NCI-H1048 (cell line): ENCODE measurements around the gene NAXE.
"Not testable (repeated sequence)": the region's sequence is repeated elsewhere in the genome, so short reads cannot be mapped to it uniquely, and the experiment has no call there.

Experiments
- DNase-seq: peaks from one replicate; lab custom pipeline; 2025; lab: John Stamatoyannopoulos, UW

Gene NAXE

GRCh38 chr1:156593661-156593989 is 2.0 kb downstream of the NAXE start:
- DNase-seq = no peak

GRCh38 chr1:156594190-156594589 is 2.6 kb downstream of the NAXE start:
- DNase-seq = no peak

GRCh38 chr1:156595016-156595415 is 3.4 kb downstream of the NAXE start:
- DNase-seq = no peak

- DNase-seq = no peak
Observed at GRCh38 chr1:156596426-156596825, 4.8 kb downstream of the NAXE start.

- DNase-seq = no peak
Observed at GRCh38 chr1:156598125-156598524, 6.5 kb downstream of the NAXE start.

- no peak for DNase-seq
Observed at GRCh38 chr1:156598731-156599432, 7.3 kb downstream of the NAXE start.

- DNase-seq = no peak
Observed at GRCh38 chr1:156599811-156600210, 8.2 kb downstream of the NAXE start.

- no peak for DNase-seq
Observed at GRCh38 chr1:156600733-156601121, 9.2 kb downstream of the NAXE start.

- peak; percentile 90 for DNase-seq
Observed at GRCh38 chr1:156601122-156601830, 9.7 kb downstream of the NAXE start, which contains the start of gene GPATCH4. Gene GPATCH4, minus strand, starts transcription at chr1:156601479.

- DNase-seq = no peak
Observed at GRCh38 chr1:156601892-156602291, 10.3 kb downstream of the NAXE start.

GRCh38 chr1:156602557-156602993 is 11.0 kb downstream of the NAXE start:
- no peak for DNase-seq

- DNase-seq = not testable (repeated sequence)
Observed at GRCh38 chr1:156607344-156607743, 15.8 kb downstream of the NAXE start.

GRCh38 chr1:156608036-156608674 is 16.6 kb downstream of the NAXE start:
- no peak for DNase-seq

- no peak for DNase-seq
Observed at GRCh38 chr1:156608981-156609380, 17.4 kb downstream of the NAXE start.

- DNase-seq = not testable (repeated sequence)
Observed at GRCh38 chr1:156610072-156610471, 18.5 kb downstream of the NAXE start.

- DNase-seq = no peak
Observed at GRCh38 chr1:156612666-156613065, 21.1 kb downstream of the NAXE start.

GRCh38 chr1:156615946-156616345 is 24.4 kb downstream of the NAXE start:
- DNase-seq = no peak

- no peak for DNase-seq
Observed at GRCh38 chr1:156616463-156616862, 24.9 kb downstream of the NAXE start.

- no peak for DNase-seq
Observed at GRCh38 chr1:156618853-156619581, 27.4 kb downstream of the NAXE start, which contains the start of gene HAPLN2. Gene HAPLN2, plus strand, starts transcription at chr1:156619415. Its CDS starts 4,076 bp downstream, at chr1:156623491.

- no peak for DNase-seq
Observed at GRCh38 chr1:156619582-156619955, 28.0 kb downstream of the NAXE start.

GRCh38 chr1:156622581-156623297 is 31.2 kb downstream of the NAXE start:
- no peak for DNase-seq
